GM21423 (cell line): Measurements from ENCODE around the gene PLEKHF1.
A peak's percentile ranks its signal among the peaks of the same experiment; 100 is the strongest.
"Not testable (repeated sequence)": the region's sequence is repeated elsewhere in the genome, so short reads cannot be mapped to it uniquely, and the experiment has no call there.

Experiments used
- ATAC-seq: cut with Tn5 transposase; IDR thresholded peaks from one replicate; pipeline ENCODE4 v1.9.1; 2021; ENCODE audit warnings: mild to moderate bottlenecking, moderate library complexity; ENCODE audit not compliant: unreplicated experiment

Gene PLEKHF1

GRCh38 chr19:29663861-29664752, 1.2 kb upstream of the PLEKHF1 start:
- no peak for ATAC-seq

- ATAC-seq: no peak
Measured at GRCh38 chr19:29664753-29665214, 477 bp upstream of the PLEKHF1 start.

GRCh38 chr19:29665826-29666577, 741 bp downstream of the PLEKHF1 start:
- ATAC-seq: peak; percentile 2

GRCh38 chr19:29666578-29667386, 1.5 kb downstream of the PLEKHF1 start:
- ATAC-seq: no peak

GRCh38 chr19:29667387-29667783, 2.1 kb downstream of the PLEKHF1 start:
- no peak for ATAC-seq

GRCh38 chr19:29667901-29668341, 2.7 kb downstream of the PLEKHF1 start:
- no peak for ATAC-seq

- ATAC-seq: no peak
Measured at GRCh38 chr19:29668746-29669609, 3.7 kb downstream of the PLEKHF1 start.

GRCh38 chr19:29670255-29670654, 5.0 kb downstream of the PLEKHF1 start:
- ATAC-seq: no peak

GRCh38 chr19:29671026-29671392, 5.7 kb downstream of the PLEKHF1 start:
- not testable (repeated sequence) for ATAC-seq

GRCh38 chr19:29671393-29672160, 6.3 kb downstream of the PLEKHF1 start:
- ATAC-seq: peak; percentile 69

GRCh38 chr19:29672319-29672932, 7.2 kb downstream of the PLEKHF1 start:
- ATAC-seq: no peak

GRCh38 chr19:29672933-29673336, 7.7 kb downstream of the PLEKHF1 start:
- peak; percentile 36 for ATAC-seq

- no peak for ATAC-seq
Measured at GRCh38 chr19:29673451-29674371, 8.4 kb downstream of the PLEKHF1 start.

GRCh38 chr19:29674374-29675119, 9.3 kb downstream of the PLEKHF1 start:
- ATAC-seq: no peak

GRCh38 chr19:29675120-29675649, 9.9 kb downstream of the PLEKHF1 start:
- no peak for ATAC-seq

- ATAC-seq: no peak
Measured at GRCh38 chr19:29675650-29676186, 10.5 kb downstream of the PLEKHF1 start.

- no peak for ATAC-seq
Measured at GRCh38 chr19:29676586-29676985, 11.3 kb downstream of the PLEKHF1 start.
